Adrenal gland (tissue), 5 donors: ENCODE data around the gene WDR53.
"Not testable (repeated sequence)": the region's sequence is repeated elsewhere in the genome, so short reads cannot be mapped to it uniquely, and the experiment has no call there.

ENCODE experiments used
- POLR2A ChIP-seq, 2 donors: fragments of 450-650 bp; IDR thresholded peaks; one replicate each; pipeline ENCODE4 v1.6.1; 2017; ENCODE audit warnings: antibody characterized with exemption in 2 of 2, mild to moderate bottlenecking in 2 of 2, moderate library complexity in 1 of 2
- TF ChIP-seq, protein P1 (sequence below), 6 experiments: fragments of 450-650 bp in 4 of 6; fragments of 200-600 bp in 2 of 6; sonication (generic) in 1 of 6; IDR thresholded peaks; 1 replicate in 5 of 6; 2 replicates in 1 of 6; pipeline versions ENCODE4 v1.5.1 to v1.8.0; 2016 to 2021; ENCODE audit warnings: antibody characterized with exemption in 6 of 6, mild to moderate bottlenecking in 2 of 6, moderate library complexity in 1 of 6
- donor health status: DM: no; HTN: no; CAD: no.

DNA sequence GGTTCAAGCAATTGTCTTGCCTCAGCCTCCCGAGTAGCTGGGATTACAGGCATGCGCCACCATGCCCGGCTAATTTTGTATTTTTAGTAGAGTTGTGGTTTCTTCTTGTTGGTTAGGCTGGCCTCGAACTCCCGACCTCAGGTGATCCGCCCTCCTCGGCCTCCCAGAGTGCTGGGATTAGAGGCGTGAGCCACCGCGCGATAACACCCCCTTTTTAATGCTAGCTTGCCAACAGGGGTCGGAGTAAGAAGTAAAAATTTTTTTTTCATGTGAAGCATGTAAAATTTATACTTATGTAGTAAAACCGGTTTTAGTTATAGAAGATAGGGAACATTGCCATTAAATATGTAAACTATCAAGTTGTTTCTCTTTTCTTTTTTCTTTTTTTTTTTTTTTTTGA lies 2.0 kb upstream of the WDR53 start:
- TF ChIP-seq, protein P1, sequence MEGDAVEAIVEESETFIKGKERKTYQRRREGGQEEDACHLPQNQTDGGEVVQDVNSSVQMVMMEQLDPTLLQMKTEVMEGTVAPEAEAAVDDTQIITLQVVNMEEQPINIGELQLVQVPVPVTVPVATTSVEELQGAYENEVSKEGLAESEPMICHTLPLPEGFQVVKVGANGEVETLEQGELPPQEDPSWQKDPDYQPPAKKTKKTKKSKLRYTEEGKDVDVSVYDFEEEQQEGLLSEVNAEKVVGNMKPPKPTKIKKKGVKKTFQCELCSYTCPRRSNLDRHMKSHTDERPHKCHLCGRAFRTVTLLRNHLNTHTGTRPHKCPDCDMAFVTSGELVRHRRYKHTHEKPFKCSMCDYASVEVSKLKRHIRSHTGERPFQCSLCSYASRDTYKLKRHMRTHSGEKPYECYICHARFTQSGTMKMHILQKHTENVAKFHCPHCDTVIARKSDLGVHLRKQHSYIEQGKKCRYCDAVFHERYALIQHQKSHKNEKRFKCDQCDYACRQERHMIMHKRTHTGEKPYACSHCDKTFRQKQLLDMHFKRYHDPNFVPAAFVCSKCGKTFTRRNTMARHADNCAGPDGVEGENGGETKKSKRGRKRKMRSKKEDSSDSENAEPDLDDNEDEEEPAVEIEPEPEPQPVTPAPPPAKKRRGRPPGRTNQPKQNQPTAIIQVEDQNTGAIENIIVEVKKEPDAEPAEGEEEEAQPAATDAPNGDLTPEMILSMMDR (IDR thresholded peaks at IDR 0.05), result not testable (repeated sequence)
- TF ChIP-seq POLR2A (IDR thresholded peaks at IDR 0.05), result not testable (repeated sequence)
